AG10803 (cell line): Measurements from ENCODE around the gene FATE1.

Experiments used
- DNase-seq: peaks from one replicate; pipeline ENCODE4 v3.0.0; 2010; ENCODE audit warnings: low read depth
- H3K4me3 ChIP-seq: 2 replicates; pipeline ENCODE4 v1.5.1; 2011; ENCODE audit warnings: mild to moderate bottlenecking, low read length, control low read depth
- TF ChIP-seq, protein P1 (sequence below): conservative IDR thresholded peaks from 2 replicates; pipeline ENCODE4 v1.5.1; 2011; ENCODE audit warnings: mild to moderate bottlenecking, low read length, control low read depth, inconsistent platforms

FATE1 gene

DNA sequence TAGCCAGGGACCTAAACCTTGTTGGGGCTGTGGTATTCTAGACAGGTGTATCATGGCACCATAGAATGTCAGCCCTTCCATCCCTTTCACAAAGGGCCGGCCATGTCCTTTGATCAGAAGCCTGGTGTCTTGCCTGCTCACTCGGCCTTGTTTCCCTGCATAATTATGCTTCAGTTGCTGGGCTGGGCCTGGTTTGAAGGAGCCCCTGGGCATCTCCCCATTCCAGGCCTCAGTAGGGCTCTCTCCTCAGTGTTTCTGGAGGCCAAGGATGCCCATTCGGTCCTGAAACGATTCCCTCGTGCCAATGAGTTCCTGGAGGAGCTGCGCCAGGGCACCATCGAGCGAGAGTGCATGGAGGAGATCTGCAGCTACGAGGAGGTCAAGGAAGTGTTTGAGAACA, 16.1 kb upstream of the FATE1 start:
- TF ChIP-seq, protein P1, sequence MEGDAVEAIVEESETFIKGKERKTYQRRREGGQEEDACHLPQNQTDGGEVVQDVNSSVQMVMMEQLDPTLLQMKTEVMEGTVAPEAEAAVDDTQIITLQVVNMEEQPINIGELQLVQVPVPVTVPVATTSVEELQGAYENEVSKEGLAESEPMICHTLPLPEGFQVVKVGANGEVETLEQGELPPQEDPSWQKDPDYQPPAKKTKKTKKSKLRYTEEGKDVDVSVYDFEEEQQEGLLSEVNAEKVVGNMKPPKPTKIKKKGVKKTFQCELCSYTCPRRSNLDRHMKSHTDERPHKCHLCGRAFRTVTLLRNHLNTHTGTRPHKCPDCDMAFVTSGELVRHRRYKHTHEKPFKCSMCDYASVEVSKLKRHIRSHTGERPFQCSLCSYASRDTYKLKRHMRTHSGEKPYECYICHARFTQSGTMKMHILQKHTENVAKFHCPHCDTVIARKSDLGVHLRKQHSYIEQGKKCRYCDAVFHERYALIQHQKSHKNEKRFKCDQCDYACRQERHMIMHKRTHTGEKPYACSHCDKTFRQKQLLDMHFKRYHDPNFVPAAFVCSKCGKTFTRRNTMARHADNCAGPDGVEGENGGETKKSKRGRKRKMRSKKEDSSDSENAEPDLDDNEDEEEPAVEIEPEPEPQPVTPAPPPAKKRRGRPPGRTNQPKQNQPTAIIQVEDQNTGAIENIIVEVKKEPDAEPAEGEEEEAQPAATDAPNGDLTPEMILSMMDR: no peak
- no peak overlapping the region for H3K4me3 ChIP-seq
- no peak for DNase-seq

DNA sequence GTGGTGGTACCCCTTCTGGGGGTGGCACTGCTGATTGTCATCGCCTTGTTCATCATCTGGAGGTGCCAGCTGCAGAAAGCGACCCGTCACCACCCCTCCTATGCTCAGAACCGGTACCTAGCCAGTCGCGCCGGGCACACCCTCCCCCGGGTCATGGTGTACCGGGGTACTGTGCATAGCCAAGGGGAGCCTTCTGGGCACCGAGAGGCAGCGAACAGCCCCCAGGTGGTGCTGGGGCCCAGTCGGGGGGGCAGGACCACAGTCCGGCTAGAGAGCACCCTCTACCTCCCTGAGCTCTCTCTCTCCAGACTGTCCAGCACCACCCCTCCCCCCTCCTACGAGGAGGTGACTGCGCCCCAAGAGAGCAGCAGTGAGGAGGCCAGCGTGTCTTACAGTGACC, 15.3 kb upstream of the FATE1 start:
- TF ChIP-seq, protein P1: no peak
- no peak for DNase-seq
- H3K4me3 ChIP-seq: no peak overlapping the region

DNA sequence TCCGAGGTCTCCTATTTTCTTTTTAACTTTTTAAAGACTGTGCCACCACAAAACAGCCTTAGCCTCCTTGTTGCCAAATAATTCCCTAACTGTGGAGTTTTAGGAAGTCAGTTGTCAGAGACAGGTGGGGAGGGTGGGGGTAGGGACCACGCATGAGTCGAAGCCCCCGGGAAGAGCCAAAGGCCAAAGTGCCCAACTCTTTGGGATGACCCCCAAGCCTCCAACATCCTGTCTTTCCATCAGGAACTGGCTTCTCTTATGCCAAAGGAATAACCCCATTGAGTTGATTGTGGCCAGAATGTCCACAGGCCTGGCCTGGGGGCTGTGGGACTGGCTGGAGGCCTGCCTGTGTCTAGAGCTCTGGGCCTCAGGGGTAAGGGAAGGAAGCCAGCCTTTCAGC, 14.8 kb upstream of the FATE1 start:
- DNase-seq: no peak
- no peak overlapping the region for H3K4me3 ChIP-seq
- TF ChIP-seq, protein P1: no peak

DNA sequence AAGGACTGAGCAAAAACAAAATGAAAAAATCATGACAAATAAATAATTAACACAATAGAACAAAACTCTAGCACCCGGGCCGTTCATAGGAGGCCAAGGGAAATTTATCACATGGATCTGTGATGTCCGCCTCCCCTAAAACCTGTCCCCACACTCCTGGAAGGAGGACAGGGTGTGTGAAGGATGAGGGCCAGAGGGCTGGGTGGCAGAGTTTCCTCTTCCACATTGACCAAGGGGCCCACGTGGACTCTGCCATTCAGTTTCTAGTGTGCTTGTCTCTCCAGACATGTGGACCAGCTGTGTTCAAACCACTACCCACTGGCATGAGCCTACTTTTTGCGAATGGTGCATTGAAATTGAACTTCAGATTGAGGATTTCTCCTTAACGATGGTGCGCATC, 14.3 kb upstream of the FATE1 start:
- no peak for DNase-seq
- TF ChIP-seq, protein P1: no peak
- H3K4me3 ChIP-seq: no peak overlapping the region

DNA sequence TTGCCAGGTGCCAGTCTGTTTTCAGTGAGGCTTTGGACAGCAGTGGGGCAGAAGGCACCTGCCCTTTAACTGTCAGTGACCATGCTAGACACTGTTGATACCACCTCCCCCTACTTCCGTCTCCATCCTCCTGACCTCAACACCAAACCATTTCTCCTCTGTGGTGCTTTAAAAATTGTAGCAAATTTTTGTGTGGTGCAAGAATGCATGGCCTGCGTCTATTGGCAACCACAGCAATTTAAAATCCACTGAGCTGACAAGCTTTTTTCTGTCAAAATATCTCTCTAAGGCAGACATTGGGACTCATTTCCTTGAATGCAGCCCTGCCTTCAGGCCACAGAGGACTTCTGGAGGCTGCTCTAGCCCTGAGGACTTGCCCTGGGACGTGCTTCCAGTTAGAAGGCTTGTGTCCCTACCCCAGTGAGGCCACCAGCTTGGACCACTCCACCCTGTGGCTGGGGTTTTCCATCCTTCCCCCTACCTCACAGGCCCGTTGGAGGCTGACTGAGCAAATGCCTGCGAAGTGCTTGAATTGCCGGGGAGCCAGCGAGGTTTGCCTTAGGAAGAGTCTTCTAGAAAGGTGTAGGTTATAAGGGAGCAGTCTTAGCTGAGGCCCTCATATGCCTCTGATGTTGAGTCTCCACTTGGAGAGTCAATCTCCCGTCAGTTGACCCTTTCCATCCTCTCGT, 13.7 kb upstream of the FATE1 start:
- no peak overlapping the region for H3K4me3 ChIP-seq
- peak; percentile 45 for DNase-seq
- TF ChIP-seq, protein P1: no peak

DNA sequence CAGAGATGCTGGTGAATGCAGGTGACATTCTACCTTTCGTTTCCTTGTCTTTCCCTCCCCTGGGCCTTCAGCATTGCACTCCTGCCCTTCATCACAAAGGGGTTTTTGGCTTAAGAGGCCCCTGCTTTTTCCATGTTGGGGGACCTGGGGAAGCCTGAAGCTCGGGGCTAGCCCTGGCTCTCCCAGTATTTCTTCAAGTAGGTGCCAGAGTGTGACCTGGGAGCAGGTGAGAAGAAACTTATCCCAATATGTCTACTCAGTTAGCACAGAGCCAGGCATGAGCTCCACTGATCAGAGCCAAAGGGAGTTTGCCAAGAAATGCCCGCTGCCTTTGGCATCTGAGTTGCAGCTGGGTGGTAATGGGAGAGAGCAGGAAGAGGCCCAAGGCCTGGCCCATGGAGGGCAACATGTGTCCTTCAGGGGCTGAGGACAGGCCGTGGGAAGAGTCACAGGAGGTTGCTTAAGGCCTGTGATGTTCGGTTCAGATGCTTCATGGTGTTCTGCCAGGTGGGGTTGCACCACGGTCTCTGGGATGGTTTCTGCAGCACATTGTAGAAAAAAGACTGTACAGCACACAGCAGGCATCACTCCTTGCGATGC, 13.0 kb upstream of the FATE1 start:
- TF ChIP-seq, protein P1: no peak
- no peak overlapping the region for H3K4me3 ChIP-seq
- no peak for DNase-seq

DNA sequence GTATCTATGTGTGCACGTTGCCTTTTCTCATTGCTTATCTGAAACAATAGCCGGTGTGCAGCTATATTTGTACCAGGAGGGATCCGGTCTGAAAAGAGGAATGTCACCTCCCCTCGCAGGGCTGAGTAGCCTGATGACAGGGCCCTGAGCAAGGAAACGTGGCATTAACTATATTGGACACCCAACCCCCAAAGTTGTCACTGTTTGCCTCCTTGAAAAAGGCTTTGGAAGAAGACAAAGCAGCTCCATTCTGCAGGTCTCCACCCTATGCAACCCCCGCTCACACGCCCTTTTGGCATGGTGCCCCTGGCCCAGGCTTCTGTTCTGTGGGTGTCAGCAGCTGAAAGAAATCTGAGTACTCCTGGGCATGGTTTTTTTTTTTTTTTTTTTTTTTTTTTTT, 12.3 kb upstream of the FATE1 start:
- no peak overlapping the region for H3K4me3 ChIP-seq
- TF ChIP-seq, protein P1: no peak
- no peak for DNase-seq
